GM18519 (cell line): ENCODE results near the gene IMMT.

Experiments used
- ATAC-seq: cut with Tn5 transposase; IDR thresholded peaks from one replicate; pipeline ENCODE4 v1.9.1; 2021; ENCODE audit warnings: mild to moderate bottlenecking, moderate library complexity; ENCODE audit not compliant: unreplicated experiment, low FRiP score

IMMT gene

GRCh38 chr2:86226636-86227520 is 31.6 kb upstream of the IMMT start:
- no peak for ATAC-seq

GRCh38 chr2:86226070-86226469 is 30.8 kb upstream of the IMMT start:
- ATAC-seq = no peak

GRCh38 chr2:86225581-86225980 is 30.3 kb upstream of the IMMT start:
- ATAC-seq = peak; percentile 51

GRCh38 chr2:86224645-86225355 is 29.5 kb upstream of the IMMT start:
- no peak for ATAC-seq

- no peak for ATAC-seq
Measured at GRCh38 chr2:86223927-86224560, 28.8 kb upstream of the IMMT start.

GRCh38 chr2:86223140-86223926 is 28.1 kb upstream of the IMMT start:
- no peak for ATAC-seq

GRCh38 chr2:86221066-86221684 is 25.9 kb upstream of the IMMT start:
- ATAC-seq = peak; percentile 40

- ATAC-seq = no peak
Measured at GRCh38 chr2:86219896-86220295, 24.6 kb upstream of the IMMT start.

- ATAC-seq = no peak
Measured at GRCh38 chr2:86218124-86218523, 22.9 kb upstream of the IMMT start.

GRCh38 chr2:86216575-86217555 is 21.6 kb upstream of the IMMT start:
- ATAC-seq = no peak

- no peak for ATAC-seq
Measured at GRCh38 chr2:86214503-86214832, 19.2 kb upstream of the IMMT start.

- no peak for ATAC-seq
Measured at GRCh38 chr2:86213699-86214502, 18.6 kb upstream of the IMMT start.

GRCh38 chr2:86213056-86213455 is 17.8 kb upstream of the IMMT start:
- ATAC-seq = no peak

GRCh38 chr2:86211796-86212188 is 16.5 kb upstream of the IMMT start:
- ATAC-seq = no peak

- ATAC-seq = no peak
Measured at GRCh38 chr2:86211033-86211795, 16.0 kb upstream of the IMMT start.

- ATAC-seq = no peak
Measured at GRCh38 chr2:86204458-86204857, 9.2 kb upstream of the IMMT start.

GRCh38 chr2:86203614-86204013 is 8.4 kb upstream of the IMMT start:
- ATAC-seq = no peak

- ATAC-seq = no peak
Measured at GRCh38 chr2:86202702-86203101, 7.4 kb upstream of the IMMT start.
